PC-9 (cell line): Measurements from ENCODE around the gene ALG14.

Experiments used
- EZH2 ChIP-seq: fragments of 200-600 bp; sonication (generic); IDR thresholded peaks from 2 replicates; pipeline ENCODE4 v1.8.0; 2017; ENCODE audit warnings: antibody characterized with exemption, low read depth
- TF ChIP-seq, protein P1 (sequence below): fragments of 200-600 bp; sonication (generic); conservative IDR thresholded peaks from 2 replicates; pipeline ENCODE4 v1.6.1; 2017; ENCODE audit warnings: mixed run types, antibody characterized with exemption, mild to moderate bottlenecking, moderate library complexity

DNA sequence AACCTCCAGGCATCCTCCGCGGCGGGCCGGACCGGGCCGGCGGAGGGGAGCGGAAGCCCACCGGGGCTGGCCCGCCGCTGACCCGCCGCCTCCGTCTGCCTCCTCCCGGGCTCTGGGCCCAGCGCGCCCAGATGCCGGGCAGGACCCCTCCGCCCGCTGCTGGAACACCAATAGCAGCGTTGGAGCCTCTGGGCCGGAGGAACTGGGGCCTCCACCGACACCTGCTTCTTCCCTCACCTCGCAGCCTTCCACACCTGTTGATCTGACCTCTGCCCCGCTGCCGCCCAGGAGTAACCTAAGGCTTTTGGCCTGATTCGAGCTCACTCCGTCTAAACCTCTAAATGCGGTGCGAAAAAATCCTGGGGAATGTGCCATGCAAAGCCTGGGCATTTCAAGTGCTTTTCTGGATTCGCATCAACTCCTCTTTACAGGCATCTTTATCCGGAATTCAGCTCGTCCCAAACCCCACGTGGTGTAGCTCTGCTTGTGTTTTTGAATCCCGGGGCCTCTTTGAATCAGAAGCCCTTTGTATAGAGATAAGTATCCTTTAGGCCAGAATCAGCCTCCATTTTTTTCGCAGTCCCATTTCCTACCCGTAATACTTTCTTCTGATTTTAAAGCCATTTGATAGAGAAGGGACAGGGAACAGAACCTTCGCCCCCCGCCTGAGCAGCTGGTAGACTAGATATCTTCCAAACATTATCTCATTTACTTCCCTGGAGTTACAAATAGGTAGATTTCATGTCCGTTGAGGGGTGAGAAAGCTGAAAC, 145.2 kb downstream of the ALG14 start:
- TF ChIP-seq, protein P1, sequence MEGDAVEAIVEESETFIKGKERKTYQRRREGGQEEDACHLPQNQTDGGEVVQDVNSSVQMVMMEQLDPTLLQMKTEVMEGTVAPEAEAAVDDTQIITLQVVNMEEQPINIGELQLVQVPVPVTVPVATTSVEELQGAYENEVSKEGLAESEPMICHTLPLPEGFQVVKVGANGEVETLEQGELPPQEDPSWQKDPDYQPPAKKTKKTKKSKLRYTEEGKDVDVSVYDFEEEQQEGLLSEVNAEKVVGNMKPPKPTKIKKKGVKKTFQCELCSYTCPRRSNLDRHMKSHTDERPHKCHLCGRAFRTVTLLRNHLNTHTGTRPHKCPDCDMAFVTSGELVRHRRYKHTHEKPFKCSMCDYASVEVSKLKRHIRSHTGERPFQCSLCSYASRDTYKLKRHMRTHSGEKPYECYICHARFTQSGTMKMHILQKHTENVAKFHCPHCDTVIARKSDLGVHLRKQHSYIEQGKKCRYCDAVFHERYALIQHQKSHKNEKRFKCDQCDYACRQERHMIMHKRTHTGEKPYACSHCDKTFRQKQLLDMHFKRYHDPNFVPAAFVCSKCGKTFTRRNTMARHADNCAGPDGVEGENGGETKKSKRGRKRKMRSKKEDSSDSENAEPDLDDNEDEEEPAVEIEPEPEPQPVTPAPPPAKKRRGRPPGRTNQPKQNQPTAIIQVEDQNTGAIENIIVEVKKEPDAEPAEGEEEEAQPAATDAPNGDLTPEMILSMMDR, result no peak
- TF ChIP-seq EZH2, result no peak
